ENCODE results near the gene ANKRD44.
"Not testable (repeated sequence)": the region's sequence is repeated elsewhere in the genome, so short reads cannot be mapped to it uniquely, and the experiment has no call there.

ANKRD44 gene

DNA sequence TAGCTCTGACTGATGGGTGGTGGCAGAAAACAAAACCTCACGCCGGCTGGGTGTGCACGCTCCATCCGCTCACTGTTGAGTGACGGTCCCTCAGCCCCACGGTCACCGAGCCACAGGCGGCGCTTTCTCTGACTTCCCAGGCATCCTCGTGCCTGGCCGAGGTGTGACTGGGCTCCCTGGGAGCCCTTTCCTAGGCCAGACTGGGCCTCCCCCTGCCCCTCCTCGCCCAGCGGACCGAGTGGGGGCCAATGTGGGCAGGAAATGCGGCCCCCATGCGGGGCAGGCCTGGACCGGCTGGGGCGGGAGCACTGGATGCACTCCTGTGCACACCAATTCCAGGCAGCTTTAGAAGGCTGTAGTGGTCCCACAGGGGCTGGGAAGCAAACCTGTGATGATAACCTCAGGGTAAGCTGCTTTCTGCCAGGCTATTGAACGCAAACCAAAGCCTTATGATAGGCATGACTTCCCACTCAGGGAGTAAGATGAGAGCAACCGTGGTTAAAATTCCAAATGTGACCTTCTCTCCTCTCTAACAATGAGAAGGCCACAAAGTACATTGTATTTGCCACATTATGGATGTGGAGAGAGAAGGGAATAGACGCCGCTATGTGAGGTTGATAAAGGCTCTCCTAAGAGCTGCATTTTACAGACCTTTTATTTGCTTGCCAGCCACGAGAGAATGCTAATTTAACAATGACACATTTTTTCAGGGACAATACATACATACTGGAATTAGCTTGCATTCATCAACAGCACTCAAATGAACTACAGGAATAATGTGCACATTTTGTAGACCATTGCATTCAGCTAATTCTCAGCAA is 300.2 kb downstream of the ANKRD44 start:
- H3K4me3 ChIP-seq (ENCODE audit: low read depth, low read length) = no peak overlapping the region
- TF ChIP-seq, protein P1, sequence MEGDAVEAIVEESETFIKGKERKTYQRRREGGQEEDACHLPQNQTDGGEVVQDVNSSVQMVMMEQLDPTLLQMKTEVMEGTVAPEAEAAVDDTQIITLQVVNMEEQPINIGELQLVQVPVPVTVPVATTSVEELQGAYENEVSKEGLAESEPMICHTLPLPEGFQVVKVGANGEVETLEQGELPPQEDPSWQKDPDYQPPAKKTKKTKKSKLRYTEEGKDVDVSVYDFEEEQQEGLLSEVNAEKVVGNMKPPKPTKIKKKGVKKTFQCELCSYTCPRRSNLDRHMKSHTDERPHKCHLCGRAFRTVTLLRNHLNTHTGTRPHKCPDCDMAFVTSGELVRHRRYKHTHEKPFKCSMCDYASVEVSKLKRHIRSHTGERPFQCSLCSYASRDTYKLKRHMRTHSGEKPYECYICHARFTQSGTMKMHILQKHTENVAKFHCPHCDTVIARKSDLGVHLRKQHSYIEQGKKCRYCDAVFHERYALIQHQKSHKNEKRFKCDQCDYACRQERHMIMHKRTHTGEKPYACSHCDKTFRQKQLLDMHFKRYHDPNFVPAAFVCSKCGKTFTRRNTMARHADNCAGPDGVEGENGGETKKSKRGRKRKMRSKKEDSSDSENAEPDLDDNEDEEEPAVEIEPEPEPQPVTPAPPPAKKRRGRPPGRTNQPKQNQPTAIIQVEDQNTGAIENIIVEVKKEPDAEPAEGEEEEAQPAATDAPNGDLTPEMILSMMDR (IDR thresholded peaks at IDR 0.05; ENCODE audit: control insufficient read depth, extremely low read depth, insufficient read depth) = no peak
- DNase-seq (ENCODE audit: low read depth) = no peak

DNA sequence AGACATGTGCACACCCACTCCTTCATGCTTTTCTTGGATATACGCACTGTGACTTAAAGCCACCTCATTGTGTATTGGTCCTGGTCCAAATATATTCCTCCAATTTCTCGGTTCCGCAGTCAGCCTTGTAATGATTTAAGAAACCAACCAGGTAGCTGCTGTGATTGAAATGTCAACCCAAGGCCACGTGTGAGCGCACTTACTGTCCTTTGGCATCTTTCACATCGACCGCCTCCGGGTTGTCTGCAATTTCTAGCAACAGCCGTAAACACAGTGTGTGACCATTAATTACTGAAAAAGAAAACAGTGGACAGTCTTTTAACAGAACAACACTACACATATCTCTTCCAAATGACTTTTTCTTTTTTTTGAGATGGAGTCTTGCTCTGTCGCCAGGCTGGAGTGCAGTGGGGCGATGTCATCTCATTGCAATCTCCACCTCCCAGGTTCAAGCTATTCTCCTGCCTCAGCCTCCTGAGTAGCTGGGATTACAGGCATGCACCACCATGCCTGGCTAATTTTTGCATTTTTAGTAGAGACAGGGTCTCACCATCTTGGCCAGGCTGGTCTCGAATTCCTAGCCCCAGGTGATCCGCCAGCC is 301.7 kb downstream of the ANKRD44 start:
- not testable (repeated sequence) for DNase-seq (ENCODE audit: low read depth)

DNA sequence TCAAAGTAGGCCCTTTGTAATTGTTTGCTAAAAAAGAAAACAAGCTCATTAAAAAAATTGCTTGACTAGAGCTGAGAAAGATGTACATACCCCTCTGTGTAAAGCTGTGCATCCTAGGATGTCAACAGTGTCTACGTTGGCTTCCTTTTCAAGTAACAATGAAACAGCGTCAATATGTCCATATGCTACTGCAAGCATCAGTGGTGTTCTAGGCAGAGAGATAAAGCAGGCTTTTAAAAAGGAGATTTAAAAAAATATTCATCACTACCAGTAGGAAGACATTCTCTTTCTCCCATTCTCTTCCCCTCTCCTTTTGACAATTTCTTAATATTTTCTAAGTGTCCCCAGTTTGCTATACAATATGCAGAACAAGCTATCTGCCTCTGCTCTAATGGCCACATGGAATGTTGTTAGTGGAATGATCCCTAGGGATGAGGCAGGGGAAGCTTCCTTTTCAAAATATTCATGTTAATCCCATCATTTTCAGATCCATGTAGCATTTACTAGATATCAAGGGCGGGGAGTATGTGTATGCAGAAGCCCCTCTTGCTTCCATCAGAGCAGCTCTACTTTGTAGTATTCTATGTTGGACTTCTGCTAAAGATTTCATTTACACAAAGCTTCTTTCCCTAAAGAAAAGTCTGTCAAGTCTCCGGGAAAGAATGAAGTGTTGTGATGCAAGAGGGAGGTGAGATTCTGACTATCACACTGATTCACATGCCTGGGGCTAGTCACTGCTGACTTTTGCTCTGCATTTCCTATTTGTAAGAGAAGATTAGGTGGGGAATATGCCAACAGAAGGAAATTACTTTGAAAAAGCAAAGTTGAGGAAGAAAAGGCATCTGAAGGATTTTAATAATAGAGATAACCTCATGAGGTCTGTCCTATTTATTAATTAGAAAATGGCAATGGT is 302.6 kb downstream of the ANKRD44 start:
- TF ChIP-seq, protein P1 (IDR thresholded peaks at IDR 0.05; ENCODE audit: control insufficient read depth, extremely low read depth, insufficient read depth) = no peak
- no peak overlapping the region for H3K4me3 ChIP-seq (ENCODE audit: low read depth, low read length)
- no peak for DNase-seq (ENCODE audit: low read depth)

More for the DNA sequence above, 301.7 kb downstream of the ANKRD44 start:
- not testable (repeated sequence) for H3K4me3 ChIP-seq (ENCODE audit: low read depth, low read length)

DNA sequence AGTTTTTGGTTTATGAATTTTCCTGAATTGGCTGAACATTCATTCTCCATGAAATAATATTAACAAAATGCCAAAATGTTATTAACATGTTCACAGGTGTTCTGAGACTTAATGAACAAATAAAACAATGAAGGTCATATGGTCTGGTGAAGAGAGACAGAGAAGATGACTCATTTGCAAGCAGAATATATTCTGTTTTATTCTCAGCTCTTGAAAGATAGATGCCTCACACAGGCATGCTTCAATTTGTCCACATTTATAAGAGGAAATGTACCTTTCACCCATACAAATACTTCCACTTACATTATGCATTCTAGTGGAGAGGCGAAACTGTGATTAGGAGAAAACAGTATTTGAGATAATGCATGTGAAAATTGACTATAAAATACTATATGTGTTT is 308.7 kb downstream of the ANKRD44 start:
- H3K4me3 ChIP-seq (ENCODE audit: low read depth, low read length) = no peak overlapping the region
- no peak for DNase-seq (ENCODE audit: low read depth)
- TF ChIP-seq, protein P1 (IDR thresholded peaks at IDR 0.05; ENCODE audit: control insufficient read depth, extremely low read depth, insufficient read depth) = no peak

DNA sequence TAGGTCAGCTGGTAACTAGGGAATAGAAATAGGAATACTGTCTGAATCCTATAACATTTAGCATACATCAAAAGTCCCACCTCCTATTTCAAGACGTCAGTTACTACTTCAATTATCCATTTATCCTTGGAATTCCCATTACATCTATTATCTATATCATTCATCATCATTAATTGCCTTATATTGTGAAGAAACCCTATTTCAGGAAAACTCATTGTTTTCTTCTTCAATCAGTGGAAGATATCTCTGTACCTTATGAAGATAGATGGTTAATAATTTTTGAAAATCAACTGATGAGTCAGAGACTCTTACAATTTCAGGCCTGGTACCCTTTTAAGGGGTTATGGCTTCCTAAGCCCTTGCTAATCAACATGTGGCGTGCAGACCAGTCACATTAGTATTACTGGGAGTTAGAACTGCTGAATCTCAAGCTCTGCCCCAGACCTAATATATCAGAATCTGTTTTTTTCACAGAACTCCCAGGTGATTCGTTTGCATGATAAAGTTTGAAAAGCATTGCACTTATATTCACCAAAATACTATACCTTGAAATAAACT is 314.7 kb downstream of the ANKRD44 start:
- DNase-seq (ENCODE audit: low read depth) = no peak
- TF ChIP-seq, protein P1 (IDR thresholded peaks at IDR 0.05; ENCODE audit: control insufficient read depth, extremely low read depth, insufficient read depth) = no peak
- no peak overlapping the region for H3K4me3 ChIP-seq (ENCODE audit: low read depth, low read length)

DNA sequence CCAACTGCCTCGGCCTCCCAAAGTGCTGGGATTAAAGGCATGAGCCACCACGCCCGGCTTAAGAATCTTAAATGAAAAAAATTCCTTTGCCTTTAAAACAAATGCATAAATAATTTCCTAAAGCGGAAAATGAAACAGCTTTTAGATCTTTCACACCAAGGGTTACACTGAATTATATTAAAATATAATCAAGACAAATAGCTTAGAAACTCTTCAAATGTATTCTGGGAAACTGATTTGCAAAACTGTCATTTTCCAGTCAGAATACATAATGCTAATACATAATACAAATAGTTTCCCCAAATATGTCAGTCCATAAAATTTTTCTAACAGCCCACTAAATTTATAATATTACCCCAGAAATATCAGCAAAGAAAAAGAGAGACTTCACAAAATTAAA is 315.8 kb downstream of the ANKRD44 start:
- TF ChIP-seq, protein P1 (IDR thresholded peaks at IDR 0.05; ENCODE audit: control insufficient read depth, extremely low read depth, insufficient read depth) = no peak

DNA sequence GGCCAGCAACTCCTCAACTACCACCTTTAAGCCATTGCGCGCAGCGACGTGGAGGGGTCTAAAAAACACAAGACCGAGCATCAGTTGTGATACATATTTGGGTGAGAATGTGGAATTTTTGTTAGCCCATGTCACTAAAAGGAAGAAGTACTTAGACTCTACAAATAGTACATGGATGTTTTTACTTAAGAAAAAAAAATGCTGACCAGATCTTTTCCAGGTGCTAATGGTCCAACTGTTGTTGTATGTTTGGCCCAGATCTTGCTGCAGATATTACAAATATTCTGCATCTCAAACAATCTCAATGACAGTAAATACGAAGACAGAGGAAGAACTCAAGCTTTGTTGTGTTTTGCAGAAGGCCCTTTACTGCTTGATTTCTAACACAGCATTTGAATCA is 317.0 kb downstream of the ANKRD44 start:
- DNase-seq (ENCODE audit: low read depth) = no peak
- H3K4me3 ChIP-seq (ENCODE audit: low read depth, low read length) = no peak overlapping the region
- TF ChIP-seq, protein P1 (IDR thresholded peaks at IDR 0.05; ENCODE audit: control insufficient read depth, extremely low read depth, insufficient read depth) = no peak

More for the DNA sequence above, 315.8 kb downstream of the ANKRD44 start:
- no peak overlapping the region for H3K4me3 ChIP-seq (ENCODE audit: low read depth, low read length)
- no peak for DNase-seq (ENCODE audit: low read depth)
